WTC11 (cell line): Measurements from ENCODE around the gene UNC5A. TPM values are rescaled to one million over a fixed set of nuclear protein-coding genes. Genes with fewer than 3 reads are reported as not detected.

Source experiments
- ATAC-seq: fragments of 200-7000 bp; cut with Tn5 transposase; 2 replicates; pipeline ENCODE4 v1.10.0; 2021; ENCODE audit warnings: mild to moderate bottlenecking, moderate library complexity
- CTCF ChIA-PET: fragments of 300-600 bp; sonication (Branson Sonifier 250); formaldehyde crosslinking; loops from one replicate; lab custom pipeline; 2021; ENCODE audit warnings: antibody characterized with exemption; lab: Charles Lee
- POLR2A ChIA-PET: fragments of 350-600 bp; sonication (Branson Sonifier 250); formaldehyde crosslinking; loops from one replicate; lab custom pipeline; 2021; ENCODE audit warnings: antibody characterized with exemption; lab: Charles Lee
- DNase-seq: peaks from one replicate; pipeline ENCODE4 v3.0.0; 2021; ENCODE audit warnings: low spot score
- H3K27ac Mint-ChIP-seq: 2 replicates; pipeline ENCODE4 v1.8.0; 2021; ENCODE audit warnings: mixed read lengths
- H3K27me3 Mint-ChIP-seq: 2 replicates; pipeline ENCODE4 v1.8.0; 2021; ENCODE audit warnings: low read depth, mild to moderate bottlenecking, moderate library complexity, mixed read lengths
- H3K36me3 Mint-ChIP-seq: 2 replicates; pipeline ENCODE4 v1.8.0; 2021; ENCODE audit warnings: mixed read lengths
- H3K4me1 Mint-ChIP-seq: 2 replicates; pipeline ENCODE4 v1.8.0; 2022; ENCODE audit warnings: mixed read lengths
- H3K4me3 Mint-ChIP-seq: 2 replicates; pipeline ENCODE4 v1.8.0; 2021; ENCODE audit warnings: mild to moderate bottlenecking, moderate library complexity, mixed read lengths
- H3K9me3 Mint-ChIP-seq: 2 replicates; pipeline ENCODE4 v1.8.0; 2021; ENCODE audit warnings: mixed read lengths
- JAZF1 ChIP-seq: fragments of 250-450 bp; sonication (Bioruptor Pico); IDR thresholded peaks from 2 replicates; pipeline ENCODE4 v1.9.0; 2021; ENCODE audit warnings: moderate library complexity, mild to moderate bottlenecking, inconsistent platforms
- SMAD4 ChIP-seq: sonication (generic); formaldehyde crosslinking; IDR thresholded peaks from 2 replicates; pipeline ENCODE4 v1.8.0; 2022; ENCODE audit warnings: mild to moderate bottlenecking, missing genetic modification reagents
- SP1 ChIP-seq: sonication (generic); formaldehyde crosslinking; conservative IDR thresholded peaks from 2 replicates; pipeline ENCODE4 v1.8.1; 2022; ENCODE audit warnings: missing genetic modification reagents
- TP53 ChIP-seq: sonication (generic); formaldehyde crosslinking; IDR thresholded peaks from 2 replicates; pipeline ENCODE4 v1.8.1; 2023; ENCODE audit warnings: mild to moderate bottlenecking, missing genetic modification reagents
- ZNF138 ChIP-seq: sonication (generic); formaldehyde crosslinking; conservative IDR thresholded peaks from 2 replicates; pipeline ENCODE4 v1.8.1; 2022; ENCODE audit warnings: mild to moderate bottlenecking, moderate library complexity, missing genetic modification reagents
- ZNF232 ChIP-seq: sonication (generic); formaldehyde crosslinking; IDR thresholded peaks from 2 replicates; pipeline ENCODE4 v1.8.0; 2022; ENCODE audit warnings: mild to moderate bottlenecking, missing genetic modification reagents
- ZNF263 ChIP-seq: sonication (generic); formaldehyde crosslinking; IDR thresholded peaks from 2 replicates; pipeline ENCODE4 v1.8.1; 2022; ENCODE audit warnings: low read depth, mild to moderate bottlenecking, moderate library complexity, missing genetic modification reagents
- ZNF416 ChIP-seq: fragments of 250-450 bp; sonication (Bioruptor Pico); IDR thresholded peaks from 2 replicates; pipeline ENCODE4 v1.9.0; 2021; ENCODE audit warnings: mild to moderate bottlenecking, inconsistent platforms
- total RNA-seq: library from RNA; stranded (reverse); gene quantifications from 3 replicates; pipeline ENCODE4 v1.2.3, GENCODE V29; 2021
- TF ChIP-seq, protein P1 (sequence below): sonication (generic); formaldehyde crosslinking; IDR thresholded peaks from 2 replicates; pipeline ENCODE4 v1.8.1; 2022; ENCODE audit warnings: mild to moderate bottlenecking, missing genetic modification reagents, moderate library complexity, borderline replicate concordance
- TF ChIP-seq, protein P2 (sequence below): fragments of 250-450 bp; sonication (Bioruptor Pico); IDR thresholded peaks from 2 replicates; pipeline ENCODE4 v1.8.0; 2021; ENCODE audit warnings: mild to moderate bottlenecking
- TF ChIP-seq, protein P3 (sequence below): sonication (generic); formaldehyde crosslinking; IDR thresholded peaks from 2 replicates; pipeline ENCODE4 v1.8.0; 2022; ENCODE audit warnings: mild to moderate bottlenecking, missing genetic modification reagents
- TF ChIP-seq, protein P4 (sequence below): sonication (generic); formaldehyde crosslinking; IDR thresholded peaks from 2 replicates; pipeline ENCODE4 v1.8.1; 2023; ENCODE audit warnings: mild to moderate bottlenecking, missing genetic modification reagents, borderline replicate concordance
- TF ChIP-seq, protein P5 (sequence below): sonication (generic); formaldehyde crosslinking; IDR thresholded peaks from 2 replicates; pipeline ENCODE4 v1.8.0; 2023; ENCODE audit warnings: missing genetic modification reagents, mild to moderate bottlenecking, borderline replicate concordance

The UNC5A gene
- total RNA-seq, 1 experiment from 2014 or later: 10.2 TPM

DNA sequence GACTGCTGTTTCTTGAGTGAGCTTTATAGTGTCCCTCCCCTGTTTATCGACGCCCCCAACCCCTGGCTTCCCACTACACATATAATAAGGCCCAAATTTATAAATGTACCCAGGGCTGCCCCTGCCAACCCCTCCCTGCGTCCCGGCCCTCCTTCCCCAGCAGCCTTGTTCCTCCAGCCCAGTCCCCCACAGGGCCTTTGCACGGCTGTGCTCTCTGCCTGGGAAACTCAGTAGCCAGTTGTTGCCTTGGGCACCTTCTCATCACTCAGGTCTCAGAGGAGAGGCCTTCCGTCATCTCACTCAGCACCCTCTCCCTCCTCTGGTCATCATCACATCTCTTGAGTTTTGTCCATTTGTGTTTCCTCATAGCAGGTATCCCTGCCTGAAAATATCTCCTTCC is 15.8 kb upstream of the UNC5A start:
- no peak overlapping the region for H3K4me3 Mint-ChIP-seq
- no peak overlapping the region for H3K27ac Mint-ChIP-seq
- no peak for TF ChIP-seq ZNF263 (CRISPR knock-in tag)
- TF ChIP-seq, protein P1, sequence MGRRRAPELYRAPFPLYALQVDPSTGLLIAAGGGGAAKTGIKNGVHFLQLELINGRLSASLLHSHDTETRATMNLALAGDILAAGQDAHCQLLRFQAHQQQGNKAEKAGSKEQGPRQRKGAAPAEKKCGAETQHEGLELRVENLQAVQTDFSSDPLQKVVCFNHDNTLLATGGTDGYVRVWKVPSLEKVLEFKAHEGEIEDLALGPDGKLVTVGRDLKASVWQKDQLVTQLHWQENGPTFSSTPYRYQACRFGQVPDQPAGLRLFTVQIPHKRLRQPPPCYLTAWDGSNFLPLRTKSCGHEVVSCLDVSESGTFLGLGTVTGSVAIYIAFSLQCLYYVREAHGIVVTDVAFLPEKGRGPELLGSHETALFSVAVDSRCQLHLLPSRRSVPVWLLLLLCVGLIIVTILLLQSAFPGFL: no peak
- TF ChIP-seq SMAD4 (CRISPR knock-in tag): no peak
- no peak for TF ChIP-seq TP53 (CRISPR knock-in tag)
- TF ChIP-seq ZNF138: no peak
- TF ChIP-seq SP1 (CRISPR knock-in tag): no peak
- TF ChIP-seq ZNF232 (CRISPR knock-in tag): no peak
- TF ChIP-seq, protein P2, sequence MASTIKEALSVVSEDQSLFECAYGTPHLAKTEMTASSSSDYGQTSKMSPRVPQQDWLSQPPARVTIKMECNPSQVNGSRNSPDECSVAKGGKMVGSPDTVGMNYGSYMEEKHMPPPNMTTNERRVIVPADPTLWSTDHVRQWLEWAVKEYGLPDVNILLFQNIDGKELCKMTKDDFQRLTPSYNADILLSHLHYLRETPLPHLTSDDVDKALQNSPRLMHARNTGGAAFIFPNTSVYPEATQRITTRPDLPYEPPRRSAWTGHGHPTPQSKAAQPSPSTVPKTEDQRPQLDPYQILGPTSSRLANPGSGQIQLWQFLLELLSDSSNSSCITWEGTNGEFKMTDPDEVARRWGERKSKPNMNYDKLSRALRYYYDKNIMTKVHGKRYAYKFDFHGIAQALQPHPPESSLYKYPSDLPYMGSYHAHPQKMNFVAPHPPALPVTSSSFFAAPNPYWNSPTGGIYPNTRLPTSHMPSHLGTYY (CRISPR knock-in tag): no peak
- TF ChIP-seq ZNF416 (CRISPR knock-in tag): no peak
- TF ChIP-seq, protein P3, sequence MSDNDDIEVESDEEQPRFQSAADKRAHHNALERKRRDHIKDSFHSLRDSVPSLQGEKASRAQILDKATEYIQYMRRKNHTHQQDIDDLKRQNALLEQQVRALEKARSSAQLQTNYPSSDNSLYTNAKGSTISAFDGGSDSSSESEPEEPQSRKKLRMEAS (CRISPR knock-in tag): no peak
- no peaks in the 10 kb centered on the region for H3K9me3 Mint-ChIP-seq
- no peaks in the 10 kb centered on the region; the same call in 1 of the 2 replicates for H3K27me3 Mint-ChIP-seq
- DNase-seq: no peak
- H3K4me1 Mint-ChIP-seq: peaks cover 18% of the 10 kb centered on the region
- no peaks in the 10 kb centered on the region for H3K36me3 Mint-ChIP-seq
- ChIA-PET POLR2A (no interaction called here), CTCF (interaction anchor here (1.1 to 3.3 kb wide), 3 partner anchors 94 to 136 kb away, joined by 3 to 12 read pairs (median 4); no protein-coding TSS in a partner anchor)
- ATAC-seq: no peak

DNA sequence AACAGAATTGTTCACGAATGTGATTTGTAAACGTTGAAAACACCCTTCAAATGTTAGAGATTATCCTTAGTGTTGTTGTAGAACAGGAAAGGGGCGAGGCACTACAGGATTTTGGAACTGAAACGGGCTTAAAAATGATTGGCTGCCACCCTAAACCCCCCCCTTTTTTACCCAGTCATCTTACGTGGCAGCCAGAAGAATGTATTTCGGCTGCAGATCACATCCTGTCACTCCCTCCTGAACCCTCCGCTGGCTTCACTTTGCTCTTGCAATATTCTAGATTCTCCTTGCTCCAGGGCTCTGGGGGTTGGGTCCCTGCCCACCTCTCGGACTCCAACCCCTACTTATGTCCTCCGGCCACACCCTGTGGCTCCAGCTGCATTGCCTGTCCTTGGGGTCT is 13.9 kb upstream of the UNC5A start:
- Mint-ChIP-seq H3K4me3 (no peak overlapping the region), H3K27ac (no peak overlapping the region), H3K9me3 (no peaks in the 10 kb centered on the region), H3K4me1 (peaks cover 13% of the 10 kb centered on the region; the same call in 1 of the 2 replicates), H3K27me3 (no peaks in the 10 kb centered on the region; the same call in 1 of the 2 replicates), H3K36me3 (no peaks in the 10 kb centered on the region)
- ATAC-seq (no peak), DNase-seq (no peak)
- POLR2A ChIA-PET: no interaction called here
- CTCF ChIA-PET: no interaction called here
- TF ChIP-seq JAZF1 (CRISPR knock-in tag): no peak
- TF ChIP-seq, protein P4, sequence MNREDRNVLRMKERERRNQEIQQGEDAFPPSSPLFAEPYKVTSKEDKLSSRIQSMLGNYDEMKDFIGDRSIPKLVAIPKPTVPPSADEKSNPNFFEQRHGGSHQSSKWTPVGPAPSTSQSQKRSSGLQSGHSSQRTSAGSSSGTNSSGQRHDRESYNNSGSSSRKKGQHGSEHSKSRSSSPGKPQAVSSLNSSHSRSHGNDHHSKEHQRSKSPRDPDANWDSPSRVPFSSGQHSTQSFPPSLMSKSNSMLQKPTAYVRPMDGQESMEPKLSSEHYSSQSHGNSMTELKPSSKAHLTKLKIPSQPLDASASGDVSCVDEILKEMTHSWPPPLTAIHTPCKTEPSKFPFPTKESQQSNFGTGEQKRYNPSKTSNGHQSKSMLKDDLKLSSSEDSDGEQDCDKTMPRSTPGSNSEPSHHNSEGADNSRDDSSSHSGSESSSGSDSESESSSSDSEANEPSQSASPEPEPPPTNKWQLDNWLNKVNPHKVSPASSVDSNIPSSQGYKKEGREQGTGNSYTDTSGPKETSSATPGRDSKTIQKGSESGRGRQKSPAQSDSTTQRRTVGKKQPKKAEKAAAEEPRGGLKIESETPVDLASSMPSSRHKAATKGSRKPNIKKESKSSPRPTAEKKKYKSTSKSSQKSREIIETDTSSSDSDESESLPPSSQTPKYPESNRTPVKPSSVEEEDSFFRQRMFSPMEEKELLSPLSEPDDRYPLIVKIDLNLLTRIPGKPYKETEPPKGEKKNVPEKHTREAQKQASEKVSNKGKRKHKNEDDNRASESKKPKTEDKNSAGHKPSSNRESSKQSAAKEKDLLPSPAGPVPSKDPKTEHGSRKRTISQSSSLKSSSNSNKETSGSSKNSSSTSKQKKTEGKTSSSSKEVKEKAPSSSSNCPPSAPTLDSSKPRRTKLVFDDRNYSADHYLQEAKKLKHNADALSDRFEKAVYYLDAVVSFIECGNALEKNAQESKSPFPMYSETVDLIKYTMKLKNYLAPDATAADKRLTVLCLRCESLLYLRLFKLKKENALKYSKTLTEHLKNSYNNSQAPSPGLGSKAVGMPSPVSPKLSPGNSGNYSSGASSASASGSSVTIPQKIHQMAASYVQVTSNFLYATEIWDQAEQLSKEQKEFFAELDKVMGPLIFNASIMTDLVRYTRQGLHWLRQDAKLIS (CRISPR knock-in tag): no peak
- TF ChIP-seq, protein P5, sequence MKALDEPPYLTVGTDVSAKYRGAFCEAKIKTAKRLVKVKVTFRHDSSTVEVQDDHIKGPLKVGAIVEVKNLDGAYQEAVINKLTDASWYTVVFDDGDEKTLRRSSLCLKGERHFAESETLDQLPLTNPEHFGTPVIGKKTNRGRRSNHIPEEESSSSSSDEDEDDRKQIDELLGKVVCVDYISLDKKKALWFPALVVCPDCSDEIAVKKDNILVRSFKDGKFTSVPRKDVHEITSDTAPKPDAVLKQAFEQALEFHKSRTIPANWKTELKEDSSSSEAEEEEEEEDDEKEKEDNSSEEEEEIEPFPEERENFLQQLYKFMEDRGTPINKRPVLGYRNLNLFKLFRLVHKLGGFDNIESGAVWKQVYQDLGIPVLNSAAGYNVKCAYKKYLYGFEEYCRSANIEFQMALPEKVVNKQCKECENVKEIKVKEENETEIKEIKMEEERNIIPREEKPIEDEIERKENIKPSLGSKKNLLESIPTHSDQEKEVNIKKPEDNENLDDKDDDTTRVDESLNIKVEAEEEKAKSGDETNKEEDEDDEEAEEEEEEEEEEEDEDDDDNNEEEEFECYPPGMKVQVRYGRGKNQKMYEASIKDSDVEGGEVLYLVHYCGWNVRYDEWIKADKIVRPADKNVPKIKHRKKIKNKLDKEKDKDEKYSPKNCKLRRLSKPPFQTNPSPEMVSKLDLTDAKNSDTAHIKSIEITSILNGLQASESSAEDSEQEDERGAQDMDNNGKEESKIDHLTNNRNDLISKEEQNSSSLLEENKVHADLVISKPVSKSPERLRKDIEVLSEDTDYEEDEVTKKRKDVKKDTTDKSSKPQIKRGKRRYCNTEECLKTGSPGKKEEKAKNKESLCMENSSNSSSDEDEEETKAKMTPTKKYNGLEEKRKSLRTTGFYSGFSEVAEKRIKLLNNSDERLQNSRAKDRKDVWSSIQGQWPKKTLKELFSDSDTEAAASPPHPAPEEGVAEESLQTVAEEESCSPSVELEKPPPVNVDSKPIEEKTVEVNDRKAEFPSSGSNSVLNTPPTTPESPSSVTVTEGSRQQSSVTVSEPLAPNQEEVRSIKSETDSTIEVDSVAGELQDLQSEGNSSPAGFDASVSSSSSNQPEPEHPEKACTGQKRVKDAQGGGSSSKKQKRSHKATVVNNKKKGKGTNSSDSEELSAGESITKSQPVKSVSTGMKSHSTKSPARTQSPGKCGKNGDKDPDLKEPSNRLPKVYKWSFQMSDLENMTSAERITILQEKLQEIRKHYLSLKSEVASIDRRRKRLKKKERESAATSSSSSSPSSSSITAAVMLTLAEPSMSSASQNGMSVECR: no peak
